ENCODE results near the gene BOLL. TPM values are rescaled to one million over a fixed set of nuclear protein-coding genes. Genes with fewer than 3 reads are reported as not detected.
"Not testable (repeated sequence)": the region's sequence is repeated elsewhere in the genome, so short reads cannot be mapped to it uniquely, and the experiment has no call there.

Gene BOLL
- total RNA-seq, 1 experiment from 2014 or later = not detected

GRCh38 chr2:197710424-197711042 is 74.6 kb downstream of the BOLL start:
- Histone ChIP-seq H3K79me1 (ENCODE audit: insufficient read depth, low read depth, low read length, poor library complexity, severe bottlenecking) (no peaks in the 10 kb centered on the region), H2BK5ac (ENCODE audit: insufficient read length, low read length) (no peak overlapping the region), H3T11ph (ENCODE audit: low read length) (no peak overlapping the region), H2BK12ac (ENCODE audit: insufficient read length, low read depth, low read length) (no peak overlapping the region), H3K79me2 (ENCODE audit: insufficient read depth, low read length) (peaks cover 30% of the 10 kb centered on the region; the same call in 1 of the 2 replicates), H3K23me2 (ENCODE audit: insufficient read length, low read depth, low read length, poor library complexity, severe bottlenecking) (peaks cover 13% of the 10 kb centered on the region), H4K20me1 (ENCODE audit: control insufficient read depth, insufficient read depth, insufficient read length) (peaks cover 4% of the 10 kb centered on the region), H3K56ac (ENCODE audit: insufficient read length, low read depth, low read length) (no peak overlapping the region), H2AK5ac (ENCODE audit: insufficient read length, low read length) (no peak overlapping the region), H4K91ac (ENCODE audit: insufficient read length, low read depth, low read length) (no peak overlapping the region), H3K9ac (ENCODE audit: extremely low read depth, insufficient read length, low read length) (no peak overlapping the region), H3K14ac (ENCODE audit: insufficient read depth, low read length) (no peak overlapping the region), H3K27ac (ENCODE audit: insufficient read length, low read depth, low read length) (no peak overlapping the region), H2BK120ac (ENCODE audit: low read depth, low read length, poor library complexity, severe bottlenecking) (no peak overlapping the region), H3K4ac (ENCODE audit: low read depth, low read length) (no peak overlapping the region), H3K4me1 (ENCODE audit: insufficient read depth, low read length) (no peaks in the 10 kb centered on the region; the same call in 1 of the 2 replicates), H3K9me3 (ENCODE audit: control insufficient read depth, low read depth, low read length) (no peaks in the 10 kb centered on the region), H2AFZ (ENCODE audit: low read length) (no peak overlapping the region), H2BK20ac (ENCODE audit: low read depth, low read length, poor library complexity, severe bottlenecking) (no peak overlapping the region), H3K4me2 (ENCODE audit: insufficient read depth, insufficient read length, low read length) (no peak overlapping the region), H4K5ac (ENCODE audit: insufficient read length, low read depth, low read length) (no peak overlapping the region), H2BK15ac (ENCODE audit: low read depth, low read length) (no peak overlapping the region), H3K27me3 (ENCODE audit: insufficient read depth, low read length) (no peaks in the 10 kb centered on the region), H4K8ac (replicated peaks; ENCODE audit: insufficient read length, low read depth, low read length) (no peak overlapping the region), H3K18ac (ENCODE audit: insufficient read length, low read depth, low read length) (no peak overlapping the region), H3K23ac (ENCODE audit: insufficient read length, low read depth, low read length) (no peak overlapping the region)
- Mint-ChIP-seq H3K36me3 (ENCODE audit: insufficient read depth in 1 of 3, low read depth in 3 of 3) (peaks cover 0 to 23% (median 18%) of the 10 kb centered on the region in 3 experiments; a peak in 5 of 7 replicates), H3K27me3 (ENCODE audit: low read depth) (no peaks in the 10 kb centered on the region), H3K4me1 (peaks cover 22 to 30% of the 10 kb centered on the region in 2 experiments), H3K4me3 (no peak overlapping the region), H3K27ac (no peak overlapping the region), H3K9me3 (no peaks in the 10 kb centered on the region)
- DNase-seq = no peak
- no peak for TF ChIP-seq CTCF (conservative IDR thresholded peaks at IDR 0.05)

GRCh38 chr2:197709140-197709539 is 76.0 kb downstream of the BOLL start:
- H3K4ac ChIP-seq (ENCODE audit: low read depth, low read length); H2BK120ac ChIP-seq (ENCODE audit: low read depth, low read length, poor library complexity, severe bottlenecking); H3K27me3 Mint-ChIP-seq (ENCODE audit: low read depth); H4K91ac ChIP-seq (ENCODE audit: insufficient read length, low read depth, low read length); H3K27me3 ChIP-seq (ENCODE audit: insufficient read depth, low read length); H3K79me1 ChIP-seq (ENCODE audit: insufficient read depth, low read depth, low read length, poor library complexity, severe bottlenecking); H3K9me3 Mint-ChIP-seq; H2AFZ ChIP-seq (ENCODE audit: low read length); H3K18ac ChIP-seq (ENCODE audit: insufficient read length, low read depth, low read length); H2BK20ac ChIP-seq (ENCODE audit: low read depth, low read length, poor library complexity, severe bottlenecking); H2BK15ac ChIP-seq (ENCODE audit: low read depth, low read length); DNase-seq; H4K20me1 ChIP-seq (ENCODE audit: control insufficient read depth, insufficient read depth, insufficient read length); H2BK5ac ChIP-seq (ENCODE audit: insufficient read length, low read length); H3K56ac ChIP-seq (ENCODE audit: insufficient read length, low read depth, low read length); H2BK12ac ChIP-seq (ENCODE audit: insufficient read length, low read depth, low read length); H3K14ac ChIP-seq (ENCODE audit: insufficient read depth, low read length); H3T11ph ChIP-seq (ENCODE audit: low read length); H4K8ac ChIP-seq (replicated peaks; ENCODE audit: insufficient read length, low read depth, low read length); H3K9ac ChIP-seq (ENCODE audit: extremely low read depth, insufficient read length, low read length); H3K9me3 ChIP-seq (ENCODE audit: control insufficient read depth, low read depth, low read length); H3K23ac ChIP-seq (ENCODE audit: insufficient read length, low read depth, low read length); H4K5ac ChIP-seq (ENCODE audit: insufficient read length, low read depth, low read length); H3K4me1 ChIP-seq (ENCODE audit: insufficient read depth, low read length); H2AK5ac ChIP-seq (ENCODE audit: insufficient read length, low read length); H3K27ac ChIP-seq (ENCODE audit: insufficient read length, low read depth, low read length): not testable (repeated sequence)
- WGBS (ENCODE audit: extremely low coverage, insufficient read length, low lambda C conversion rate) = no CpG with 5 or more reads among the region's 7 CpGs
- Histone ChIP-seq H3K4me2 (ENCODE audit: insufficient read depth, insufficient read length, low read length) (peak overlapping the region; percentile 40), H3K79me2 (ENCODE audit: insufficient read depth, low read length) (peaks cover 30% of the 10 kb centered on the region; the same call in 1 of the 2 replicates), H3K23me2 (ENCODE audit: insufficient read length, low read depth, low read length, poor library complexity, severe bottlenecking) (peaks cover 16% of the 10 kb centered on the region)
- H3K27ac Mint-ChIP-seq = peak overlapping the region in 1 of 3 experiments; percentile 19; a peak in 1 of 7 replicates
- peaks cover 0 to 22% (median 14%) of the 10 kb centered on the region in 3 experiments; a peak in 5 of 7 replicates for H3K36me3 Mint-ChIP-seq (ENCODE audit: insufficient read depth in 1 of 3, low read depth in 3 of 3)
- peaks cover 26 to 35% of the 10 kb centered on the region in 2 experiments for H3K4me1 Mint-ChIP-seq
- H3K4me3 Mint-ChIP-seq = peak overlapping the region; percentile 26 to 87; a peak in 4 of 5 replicates

Data from H9 (cell line).